ENCODE measurements around the gene ADARB2. TPM values are rescaled to one million over a fixed set of nuclear protein-coding genes. Genes with fewer than 3 reads are reported as not detected.

Gene ADARB2
- total RNA-seq, 1 donor from 2014 or later, result 0.11 TPM

GRCh38 chr10:1308173-1308961, 429.0 kb downstream of the ADARB2 start:
- no peaks in the 10 kb centered on the region for H3K9me3 ChIP-seq (replicated peaks)
- no peak for TF ChIP-seq CTCF (IDR thresholded peaks at IDR 0.05; ENCODE audit: borderline replicate concordance)
- no peak for DNase-seq
- H3K4me3 ChIP-seq, result no peak overlapping the region
- no peaks in the 10 kb centered on the region for H3K4me1 ChIP-seq
- H3K27ac ChIP-seq (replicated peaks), result no peak overlapping the region
- intact Hi-C loops (cut with micrococcal nuclease), result no loop called here
- no peaks in the 10 kb centered on the region for H3K36me3 ChIP-seq
- H3K27me3 ChIP-seq (ENCODE audit: low read depth), result peaks cover 40% of the 10 kb centered on the region

DNA sequence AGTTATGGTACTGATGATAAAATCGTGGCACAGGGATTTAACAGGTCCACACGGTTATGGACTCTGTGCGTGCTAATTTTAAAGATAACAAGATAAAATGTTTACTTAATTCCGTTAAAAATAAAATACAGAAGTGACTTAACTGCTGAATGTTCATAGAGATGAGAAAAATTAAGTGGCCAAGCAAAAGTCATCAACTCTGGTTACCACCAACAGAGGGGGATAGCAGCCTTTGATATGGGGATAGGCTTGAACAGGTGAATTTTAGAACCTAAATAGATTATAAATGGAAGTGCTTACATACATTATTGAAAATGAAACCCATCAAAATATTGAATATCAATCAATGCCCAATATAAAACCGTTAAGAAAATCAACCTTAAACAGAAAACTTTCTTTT, 436.2 kb downstream of the ADARB2 start:
- intact Hi-C loops (cut with micrococcal nuclease), result no loop called here
- TF ChIP-seq CTCF (IDR thresholded peaks at IDR 0.05; ENCODE audit: borderline replicate concordance), result no peak
- H3K36me3 ChIP-seq, result no peaks in the 10 kb centered on the region

DNA sequence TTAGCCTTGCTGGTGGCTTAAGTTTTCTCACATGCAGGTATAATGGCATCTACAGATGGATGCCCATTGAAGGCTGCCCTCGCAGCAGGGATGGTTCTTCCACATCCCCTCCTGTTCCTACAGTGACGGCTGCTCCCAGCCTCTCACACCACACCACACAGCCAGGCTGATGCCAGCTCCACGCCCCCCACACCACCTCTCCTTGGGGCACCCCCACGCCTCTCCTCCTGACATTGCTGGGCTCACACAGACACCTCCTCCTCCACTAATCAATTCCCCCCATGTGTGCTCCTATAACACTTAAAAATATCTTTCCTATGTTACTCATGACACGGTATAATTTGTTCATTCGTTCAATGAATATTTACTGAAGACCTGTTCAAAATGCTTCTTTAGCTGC, 437.1 kb downstream of the ADARB2 start:
- no peak for DNase-seq
- intact Hi-C loops (cut with micrococcal nuclease), result no loop called here
- no peak for TF ChIP-seq CTCF (IDR thresholded peaks at IDR 0.05; ENCODE audit: borderline replicate concordance)
- Histone ChIP-seq H3K27me3 (ENCODE audit: low read depth) (peaks cover 65% of the 10 kb centered on the region), H3K4me3 (no peak overlapping the region), H3K9me3 (replicated peaks) (no peaks in the 10 kb centered on the region), H3K27ac (replicated peaks) (no peak overlapping the region), H3K4me1 (no peaks in the 10 kb centered on the region), H3K36me3 (no peaks in the 10 kb centered on the region)

More for the DNA sequence above, 436.2 kb downstream of the ADARB2 start:
- Histone ChIP-seq H3K27me3 (ENCODE audit: low read depth) (peaks cover 55% of the 10 kb centered on the region), H3K4me1 (no peaks in the 10 kb centered on the region), H3K27ac (replicated peaks) (no peak overlapping the region), H3K9me3 (replicated peaks) (no peaks in the 10 kb centered on the region), H3K4me3 (no peak overlapping the region)
- DNase-seq, result no peak

GRCh38 chr10:1299041-1299726, 438.1 kb downstream of the ADARB2 start:
- no peak overlapping the region for H3K27ac ChIP-seq (replicated peaks)
- H3K36me3 ChIP-seq, result no peaks in the 10 kb centered on the region
- no peaks in the 10 kb centered on the region for H3K4me1 ChIP-seq
- H3K27me3 ChIP-seq (ENCODE audit: low read depth), result peaks cover 75% of the 10 kb centered on the region
- DNase-seq, result no peak
- intact Hi-C loops (cut with micrococcal nuclease), result no loop called here
- no peak overlapping the region for H3K4me3 ChIP-seq
- no peak for TF ChIP-seq CTCF (IDR thresholded peaks at IDR 0.05; ENCODE audit: borderline replicate concordance)
- H3K9me3 ChIP-seq (replicated peaks), result no peaks in the 10 kb centered on the region

GRCh38 chr10:1297566-1298301, 439.6 kb downstream of the ADARB2 start:
- intact Hi-C loops (cut with micrococcal nuclease), result no loop called here
- Histone ChIP-seq H3K9me3 (replicated peaks) (no peaks in the 10 kb centered on the region), H3K27me3 (ENCODE audit: low read depth) (peaks cover 86% of the 10 kb centered on the region), H3K4me3 (no peak overlapping the region), H3K4me1 (no peaks in the 10 kb centered on the region), H3K36me3 (no peaks in the 10 kb centered on the region), H3K27ac (replicated peaks) (no peak overlapping the region)
- DNase-seq, result no peak
- no peak for TF ChIP-seq CTCF (IDR thresholded peaks at IDR 0.05; ENCODE audit: borderline replicate concordance)

Measured in left ventricle myocardium inferior (tissue), 1 donor.